Gastrocnemius medialis (tissue), 4 donors: Measurements from ENCODE around the gene PRKAG1.

Experiments used
- CTCF ChIP-seq, 5 experiments: fragments of 450-650 bp in 3 of 5; fragments of 200-600 bp in 2 of 5; sonication (generic) in 2 of 5; IDR thresholded peaks in 4 of 5; conservative IDR thresholded peaks in 1 of 5; 1 replicate in 4 of 5; 2 replicates in 1 of 5; pipeline ENCODE4 v1.5.1; 2016 to 2019; ENCODE audit warnings: antibody characterized with exemption in 5 of 5, mild to moderate bottlenecking in 3 of 5, moderate library complexity in 3 of 5
- POLR2A ChIP-seq, 2 donors: fragments of 450-650 bp; IDR thresholded peaks; one replicate each; pipeline ENCODE4 v1.6.1; 2017; ENCODE audit warnings: antibody characterized with exemption in 2 of 2, mild to moderate bottlenecking in 2 of 2, moderate library complexity in 2 of 2

- TF ChIP-seq CTCF (IDR thresholded peaks at IDR 0.05 in 4 of 5, conservative IDR thresholded peaks at IDR 0.05 in 1 of 5) (no peak), POLR2A (IDR thresholded peaks at IDR 0.05) (no peak)
Observed at GRCh38 chr12:49027846-49028555, 9.4 kb upstream of the PRKAG1 start.
